GM13977 (cell line): ENCODE data around the gene RNF157.
"Not testable (repeated sequence)": the region's sequence is repeated elsewhere in the genome, so short reads cannot be mapped to it uniquely, and the experiment has no call there.

Source experiments
- DNase-seq: peaks from one replicate; pipeline ENCODE4 v3.0.0; 2012; ENCODE audit warnings: low spot score
- CTCF ChIP-seq: IDR thresholded peaks from 2 replicates; pipeline ENCODE4 v1.5.1; 2012; ENCODE audit warnings: mild to moderate bottlenecking, control low read depth; ENCODE audit not compliant: insufficient read depth; ENCODE audit errors: extremely low read depth, missing control alignments
- in situ Hi-C: fragments of 300-500 bp; cut with MboI; formaldehyde crosslinking; loops from one replicate; pipeline ENCODE4 v1.12.0; 2022; ENCODE audit warnings: low sequenced_read_pairs, low pct_unique_long_range_greater_than_20kb, mixed read lengths, inconsistent platforms; ENCODE audit not compliant: unreplicated experiment

The RNF157 gene

DNA sequence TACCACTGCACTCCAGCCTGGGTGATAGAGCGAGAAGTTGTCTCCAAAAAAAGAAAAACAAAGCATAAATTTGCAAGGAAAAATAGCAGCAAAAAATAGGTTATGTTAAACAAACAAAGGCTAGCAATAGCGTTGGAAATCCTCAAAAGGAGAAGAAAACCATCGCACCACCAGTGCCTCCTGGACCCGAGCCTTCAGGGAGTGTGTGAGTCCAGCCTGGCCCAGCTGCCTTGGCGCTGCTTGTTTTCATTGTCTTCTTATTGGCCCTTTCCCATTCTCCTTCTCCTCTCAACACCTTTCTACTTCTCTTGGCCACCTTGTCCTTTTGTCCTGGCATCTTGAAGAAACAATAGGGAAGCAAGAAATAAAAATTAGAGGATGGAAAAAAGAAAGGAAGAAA is 20.4 kb upstream of the RNF157 start:
- no peak for TF ChIP-seq CTCF
- DNase-seq = no peak
- in situ Hi-C loops = loop anchor here (5.0 kb wide), 1 partner anchor 73 kb away; no protein-coding TSS in a partner anchor

GRCh38 chr17:76260220-76260619 is 19.9 kb upstream of the RNF157 start:
- TF ChIP-seq CTCF = no peak
- in situ Hi-C loops = loop anchor here (5.0 kb wide), 1 partner anchor 73 kb away; no protein-coding TSS in a partner anchor
- DNase-seq = no peak

- in situ Hi-C loops = not testable (repeated sequence)
These were observed 16.2 kb upstream of the RNF157 start for GRCh38 chr17:76256430-76257050.

DNA sequence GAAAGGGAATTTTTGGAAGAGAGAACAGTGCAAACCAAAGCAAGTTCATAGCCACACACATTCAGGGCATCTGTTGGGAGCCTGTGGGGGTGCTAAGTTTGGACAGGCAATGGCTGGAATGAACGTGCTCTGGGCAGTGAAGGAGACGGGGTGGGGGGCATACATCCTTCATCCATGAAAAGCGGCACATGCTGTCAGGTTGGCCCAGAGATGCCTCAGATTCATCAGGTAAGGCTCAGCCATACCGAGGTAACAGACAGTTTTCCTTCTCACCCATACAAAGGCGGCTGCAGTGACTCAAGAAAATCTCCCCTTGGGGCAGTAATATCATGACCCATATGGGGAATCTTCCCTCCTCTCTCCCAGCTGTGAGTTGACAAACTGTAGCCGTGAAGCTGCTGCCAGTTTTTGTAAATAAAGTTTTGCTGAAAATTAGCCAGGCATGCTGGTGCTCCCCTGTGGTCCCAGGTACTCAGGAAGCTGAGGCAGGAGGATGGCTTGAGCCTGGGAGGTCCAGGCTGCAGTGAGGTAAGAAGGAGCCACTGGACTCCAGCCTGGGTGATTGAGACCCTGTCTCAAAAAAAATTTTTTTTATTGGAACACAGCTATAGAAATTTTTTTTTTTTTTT is 15.6 kb upstream of the RNF157 start:
- no peak for TF ChIP-seq CTCF
- in situ Hi-C loops = no loop called here
- DNase-seq = no peak

More at GRCh38 chr17:76256430-76257050, 16.2 kb upstream of the RNF157 start:
- not testable (repeated sequence) for DNase-seq

DNA sequence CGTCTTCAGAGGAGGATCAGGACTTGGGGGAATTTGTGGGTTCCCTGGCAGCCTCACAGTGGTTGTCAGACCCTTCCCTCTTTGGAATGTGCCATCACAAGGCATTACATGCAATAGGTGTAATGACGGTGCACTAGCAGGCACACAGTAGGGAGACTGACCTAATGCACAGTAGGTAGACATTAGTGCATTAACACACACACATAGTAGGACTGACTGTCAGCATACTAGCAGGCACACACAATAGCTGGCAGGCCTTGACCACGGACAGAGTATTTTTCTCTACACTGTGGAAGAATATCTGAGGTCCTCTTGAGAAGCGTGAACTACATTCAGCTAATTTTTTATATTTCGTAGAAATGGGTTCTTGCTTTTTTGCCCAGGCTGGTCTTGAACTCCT is 14.0 kb upstream of the RNF157 start:
- DNase-seq = no peak
- no peak for TF ChIP-seq CTCF
- in situ Hi-C loops = no loop called here

DNA sequence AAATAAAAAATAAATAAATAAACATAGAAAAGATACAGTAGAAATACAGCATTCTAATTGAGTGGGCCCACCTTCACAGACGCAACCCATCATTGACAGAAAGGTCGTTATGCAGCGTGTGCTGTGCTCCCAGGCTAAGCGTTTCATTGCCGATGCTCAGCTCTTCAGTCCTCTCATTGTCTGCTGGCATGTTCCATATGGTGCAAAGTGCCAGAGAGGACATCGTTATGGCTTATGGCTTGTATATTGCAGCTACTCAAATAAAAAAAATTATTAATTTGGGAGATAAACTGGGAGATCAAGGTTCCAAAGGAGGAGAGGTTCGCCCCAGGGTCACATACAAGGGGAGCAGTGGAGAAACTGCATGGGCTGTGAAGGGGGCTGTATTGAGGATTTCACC is 13.5 kb upstream of the RNF157 start:
- no peak for TF ChIP-seq CTCF
- in situ Hi-C loops = no loop called here
- DNase-seq = no peak

- in situ Hi-C loops, DNase-seq: not testable (repeated sequence)
These were observed 12.9 kb upstream of the RNF157 start for GRCh38 chr17:76252967-76253766.
